GM12892 (cell line): ENCODE data around the gene NRXN3.

Source experiments
- POLR2A ChIP-seq: IDR thresholded peaks from 2 replicates; pipeline ENCODE4 v1.6.1; 2011; ENCODE audit warnings: low read depth, low read length, control low read depth
- POLR2AphosphoS5 ChIP-seq: IDR thresholded peaks from 2 replicates; pipeline ENCODE4 v1.6.1; 2011; ENCODE audit warnings: low read depth, low read length, control low read depth
- TAF1 ChIP-seq: IDR thresholded peaks from 2 replicates; pipeline ENCODE4 v1.6.1; 2011; ENCODE audit warnings: low read depth, mild to moderate bottlenecking, control low read depth, low read length, borderline replicate concordance

DNA sequence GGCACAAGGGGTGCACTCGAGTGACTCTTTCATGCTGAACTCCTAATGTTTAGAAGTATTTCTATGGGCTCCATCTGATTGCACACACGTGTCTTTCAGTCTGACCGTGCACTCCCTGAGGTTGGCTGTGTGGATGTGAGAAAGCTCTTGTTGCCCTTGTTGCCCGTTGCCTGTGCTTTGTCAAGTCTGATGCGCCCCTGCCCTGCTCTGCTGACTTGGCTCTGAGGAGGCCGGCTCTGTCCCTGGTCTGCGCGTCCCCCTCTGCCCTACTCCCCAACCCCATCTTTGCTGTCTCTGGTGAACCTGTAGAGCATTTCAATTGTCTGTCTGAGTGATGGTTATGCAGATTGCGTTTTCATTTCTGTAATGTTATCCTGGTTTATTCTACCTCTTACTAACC, 802.3 kb downstream of the NRXN3 start:
- TF ChIP-seq POLR2A (no peak), POLR2AphosphoS5 (no peak), TAF1 (no peak)
